Keratinocyte (primary cell): ENCODE results near the gene SULF2. TPM values are rescaled to one million over a fixed set of nuclear protein-coding genes. Genes with fewer than 3 reads are reported as not detected.
A peak's percentile ranks its signal among the peaks of the same experiment; 100 is the strongest.

Experiments used
- DNase-seq: peaks from one replicate; pipeline ENCODE4 v3.0.0-alpha.2; 2011; ENCODE audit warnings: low read depth, missing footprints, low spot score
- FAIRE-seq: peaks from 2 replicates; lab custom pipeline; 2011; peaks lifted over from hg19 to GRCh38; lab: Jason Lieb, UNC
- H2AFZ ChIP-seq: 2 replicates; pipeline ENCODE4 v1.6.0; 2012; ENCODE audit warnings: low read length, control low read depth, inconsistent platforms; ENCODE audit not compliant: control insufficient read depth
- H3K27ac ChIP-seq: 2 replicates; pipeline ENCODE4 v1.5.1; 2011; ENCODE audit warnings: low read length; ENCODE audit not compliant: control insufficient read depth, insufficient read depth
- H3K27me3 ChIP-seq: 3 replicates; pipeline ENCODE4 v1.6.0; 2011; ENCODE audit warnings: low read length; ENCODE audit not compliant: control insufficient read depth, insufficient read depth; ENCODE audit errors: extremely low read depth
- H3K36me3 ChIP-seq, 2 experiments: 2 replicates in 1 of 2; 3 replicates in 1 of 2; pipeline ENCODE4 v1.5.1; 2011; ENCODE audit warnings: low read length in 2 of 2, mild to moderate bottlenecking in 1 of 2; ENCODE audit not compliant: control insufficient read depth in 2 of 2, insufficient read depth in 2 of 2; ENCODE audit errors: extremely low read depth in 1 of 2
- H3K4me1 ChIP-seq: 3 replicates; pipeline ENCODE4 v1.5.1; 2011; ENCODE audit warnings: low read length; ENCODE audit not compliant: control insufficient read depth, insufficient read depth; ENCODE audit errors: extremely low read depth
- H3K4me2 ChIP-seq: 3 replicates; pipeline ENCODE4 v1.6.0; 2011; ENCODE audit warnings: low read depth, low read length; ENCODE audit not compliant: control insufficient read depth, insufficient read depth; ENCODE audit errors: extremely low read depth
- H3K4me3 ChIP-seq, 3 experiments: fragments of 200-600 bp in 1 of 3; sonication (generic) in 1 of 3; 2 replicates in 2 of 3; 3 replicates in 1 of 3; pipeline ENCODE4 v1.5.1; 2011 to 2016; ENCODE audit warnings: low read length in 3 of 3, mild to moderate bottlenecking in 3 of 3, control low read depth in 2 of 3, inconsistent platforms in 1 of 3, low read depth in 1 of 3, mixed read lengths in 1 of 3, mixed run types in 1 of 3, moderate library complexity in 1 of 3; ENCODE audit not compliant: control insufficient read depth in 2 of 3, insufficient read depth in 2 of 3; ENCODE audit errors: extremely low read depth in 1 of 3
- H3K79me2 ChIP-seq: 2 replicates; pipeline ENCODE4 v1.6.0; 2012; ENCODE audit warnings: low read length; ENCODE audit not compliant: control insufficient read depth, insufficient read depth
- H3K9ac ChIP-seq: 3 replicates; pipeline ENCODE4 v1.6.0; 2011; ENCODE audit warnings: low read length; ENCODE audit not compliant: control insufficient read depth, insufficient read depth; ENCODE audit errors: extremely low read depth
- H3K9me1 ChIP-seq: 3 replicates; pipeline ENCODE4 v1.6.0; 2011; ENCODE audit warnings: low read length; ENCODE audit not compliant: control insufficient read depth, insufficient read depth; ENCODE audit errors: extremely low read depth
- H3K9me3 ChIP-seq: 2 replicates; pipeline ENCODE4 v1.5.1; 2012; ENCODE audit warnings: low read depth, low read length; ENCODE audit not compliant: control insufficient read depth
- H4K20me1 ChIP-seq: 3 replicates; pipeline ENCODE4 v1.6.0; 2011; ENCODE audit warnings: low read length; ENCODE audit not compliant: control insufficient read depth, insufficient read depth; ENCODE audit errors: extremely low read depth
- CTCF ChIP-seq, 3 experiments: IDR thresholded peaks in 1 of 3; conservative IDR thresholded peaks in 1 of 3; optimal IDR thresholded peaks in 1 of 3; 2 replicates in 2 of 3; 3 replicates in 1 of 3; pipeline versions ENCODE3 to v1.5.1; 2011; ENCODE audit warnings: low read length in 3 of 3, mild to moderate bottlenecking in 3 of 3, moderate library complexity in 2 of 3, control low read depth in 1 of 3, inconsistent platforms in 1 of 3; ENCODE audit not compliant: insufficient read depth in 2 of 3; ENCODE audit errors: extremely low read depth in 1 of 3
- EZH2 ChIP-seq: IDR thresholded peaks from one replicate; pipeline ENCODE4 v1.6.1; 2012; ENCODE audit warnings: inconsistent platforms, mild to moderate bottlenecking, low read length, moderate library complexity
- dilution Hi-C: fragments of 300-500 bp; cut with MboI; formaldehyde crosslinking; loops from one replicate; pipeline ENCODE4 v1.7.0; 2020; ENCODE audit warnings: low sequenced_read_pairs; ENCODE audit not compliant: extremely low pct_ligation_motif_present
- polyA plus RNA-seq, 5 experiments: library from polyadenylated mRNA; depleted of rRNA in 3 of 5; stranded (reverse) in 3 of 5; stranded (forward) in 1 of 5; unstranded in 1 of 5; fragments of >200 nt; gene quantifications; 1 replicate in 1 of 5; 2 replicates in 3 of 5; 3 replicates in 1 of 5; pipeline versions ENCODE4 v1.2.1 to v1.2.3, GENCODE V29; 2011 to 2012; ENCODE audit warnings: missing spikeins in 2 of 5, low read depth in 1 of 5, low replicate concordance in 1 of 5

The SULF2 gene
- polyA plus RNA-seq, 1 donor (not counting 4 experiments of a cell fraction or from before 2014, with no cell fraction given), result 64.4 TPM

GRCh38 chr20:47818466-47818865 lies 33.2 kb upstream of the SULF2 start:
- TF ChIP-seq CTCF (optimal IDR thresholded peaks at IDR 0.05 in 1 of 3, IDR thresholded peaks at IDR 0.05 in 1 of 3, conservative IDR thresholded peaks at IDR 0.05 in 1 of 3; ENCODE audit: extremely low read depth in 1 of 3, insufficient read depth in 2 of 3, low read length in 3 of 3) (no peak), EZH2 (no peak)
- DNase-seq, result no peak
- Histone ChIP-seq H3K9me1 (no peaks in the 10 kb centered on the region), H3K9me3 (peaks cover 3% of the 10 kb centered on the region), H3K27me3 (no peaks in the 10 kb centered on the region), H3K4me2 (no peak overlapping the region), H3K9ac (no peak overlapping the region), H3K36me3 (no peaks in the 10 kb centered on the region), H3K27ac (no peak overlapping the region), H3K79me2 (no peaks in the 10 kb centered on the region), H4K20me1 (no peaks in the 10 kb centered on the region), H2AFZ (no peak overlapping the region), H3K4me1 (peaks cover 33% of the 10 kb centered on the region), H3K4me3 (no peak overlapping the region)
- dilution Hi-C loops, result no loop called here
- no peak for FAIRE-seq

- Histone ChIP-seq H4K20me1 (no peaks in the 10 kb centered on the region), H2AFZ (no peak overlapping the region), H3K9me1 (no peaks in the 10 kb centered on the region), H3K9ac (peak overlapping the region; percentile 64), H3K4me2 (peak overlapping the region; percentile 63), H3K9me3 (peaks cover 3% of the 10 kb centered on the region), H3K27me3 (no peaks in the 10 kb centered on the region), H3K4me1 (peaks cover 33% of the 10 kb centered on the region), H3K27ac (peak overlapping the region; percentile 76), H3K4me3 (no peak overlapping the region), H3K36me3 (no peaks in the 10 kb centered on the region), H3K79me2 (no peaks in the 10 kb centered on the region)
- no peak for TF ChIP-seq CTCF (optimal IDR thresholded peaks at IDR 0.05 in 1 of 3, IDR thresholded peaks at IDR 0.05 in 1 of 3, conservative IDR thresholded peaks at IDR 0.05 in 1 of 3; ENCODE audit: extremely low read depth in 1 of 3, insufficient read depth in 2 of 3, low read length in 3 of 3)
- no peak for TF ChIP-seq EZH2
- dilution Hi-C loops, result no loop called here
- FAIRE-seq, result peak; percentile 44
- no peak for DNase-seq
These were observed 32.7 kb upstream of the SULF2 start for GRCh38 chr20:47818016-47818415.
